ENCODE data around the gene SLC6A19.

The SLC6A19 gene

DNA sequence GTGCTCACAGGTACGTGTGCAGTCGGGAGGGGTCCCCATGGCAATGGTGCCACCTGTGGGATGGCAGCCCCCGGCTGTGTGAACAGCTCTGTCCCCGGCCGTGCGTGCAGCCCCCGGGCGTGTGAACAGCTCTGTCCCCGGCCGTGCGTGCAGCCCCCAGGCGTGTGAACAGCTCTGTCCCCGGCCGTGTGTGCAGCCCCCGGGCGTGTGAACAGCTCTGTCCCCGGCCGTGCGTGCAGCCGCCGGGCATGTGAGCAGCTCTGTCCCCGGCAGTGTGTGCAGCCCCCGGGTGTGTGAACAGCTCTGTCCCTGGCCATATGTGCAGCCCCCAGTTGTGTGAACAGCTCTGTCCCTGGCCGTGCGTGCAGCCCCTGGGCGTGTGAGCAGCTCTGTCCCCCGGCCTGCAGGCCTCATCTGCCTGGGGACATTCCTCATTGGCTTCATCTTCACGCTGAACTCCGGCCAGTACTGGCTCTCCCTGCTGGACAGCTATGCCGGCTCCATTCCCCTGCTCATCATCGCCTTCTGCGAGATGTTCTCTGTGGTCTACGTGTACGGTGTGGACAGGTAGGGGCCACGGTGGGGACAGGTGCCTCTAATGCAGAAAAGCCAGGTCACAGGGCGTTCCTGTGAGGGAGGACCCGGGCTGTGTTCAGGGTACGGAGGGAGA is 17.8 kb downstream of the SLC6A19 start:
- Histone ChIP-seq H2AFZ (ENCODE audit: low read depth, low read length) (no peak overlapping the region), H3K9ac (ENCODE audit: low read length) (no peak overlapping the region), H3K27me3 (ENCODE audit: low read depth, low read length) (no peaks in the 10 kb centered on the region), H3K4me3 (ENCODE audit: low read length) (no peak overlapping the region), H4K20me1 (ENCODE audit: insufficient read depth, low read length) (no peaks in the 10 kb centered on the region), H3K9me3 (ENCODE audit: insufficient read depth, low read length) (no peaks in the 10 kb centered on the region), H3K4me2 (ENCODE audit: low read length) (no peak overlapping the region), H3K27ac (ENCODE audit: low read length) (no peak overlapping the region), H3K36me3 (replicated peaks; ENCODE audit: low read depth, low read length) (no peaks in the 10 kb centered on the region), H3K4me1 (ENCODE audit: low read length) (no peaks in the 10 kb centered on the region), H3K79me2 (ENCODE audit: low read length) (no peaks in the 10 kb centered on the region)
- TF ChIP-seq EZH2phosphoT487 (IDR thresholded peaks at IDR 0.05; ENCODE audit: low read depth) (no peak), CTCF (IDR thresholded peaks at IDR 0.05; ENCODE audit: low read depth, low read length) (no peak)

DNA sequence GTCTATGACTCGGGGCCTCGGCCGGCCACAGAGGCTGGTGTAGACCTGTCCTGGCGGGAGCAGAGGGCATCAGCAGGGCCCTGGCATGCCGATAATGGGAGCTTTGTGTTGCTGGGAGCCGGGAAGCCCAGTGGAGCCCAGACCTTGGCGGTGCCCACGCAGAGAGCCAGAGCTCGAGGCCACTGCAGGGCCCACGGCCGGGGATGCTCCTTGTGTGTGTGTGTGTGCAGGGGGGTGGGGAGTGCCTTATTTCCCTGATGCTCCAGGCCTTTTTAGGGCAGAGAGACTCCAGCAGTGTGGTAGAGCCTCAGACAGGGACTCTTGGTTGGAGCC is 18.3 kb downstream of the SLC6A19 start:
- H3K9me3 ChIP-seq (ENCODE audit: insufficient read depth, low read length) = no peaks in the 10 kb centered on the region
- H3K4me1 ChIP-seq (ENCODE audit: low read length) = no peaks in the 10 kb centered on the region
- no peaks in the 10 kb centered on the region for H3K36me3 ChIP-seq (replicated peaks; ENCODE audit: low read depth, low read length)
- H3K79me2 ChIP-seq (ENCODE audit: low read length) = no peaks in the 10 kb centered on the region
- no peaks in the 10 kb centered on the region for H4K20me1 ChIP-seq (ENCODE audit: insufficient read depth, low read length)
- no peaks in the 10 kb centered on the region for H3K27me3 ChIP-seq (ENCODE audit: low read depth, low read length)
- H3K9ac ChIP-seq (ENCODE audit: low read length) = no peak overlapping the region
- H3K27ac ChIP-seq (ENCODE audit: low read length) = no peak overlapping the region
- TF ChIP-seq CTCF (IDR thresholded peaks at IDR 0.05; ENCODE audit: low read depth, low read length) = no peak
- TF ChIP-seq EZH2phosphoT487 (IDR thresholded peaks at IDR 0.05; ENCODE audit: low read depth) = no peak
- H3K4me3 ChIP-seq (ENCODE audit: low read length) = no peak overlapping the region
- H2AFZ ChIP-seq (ENCODE audit: low read depth, low read length) = no peak overlapping the region
- H3K4me2 ChIP-seq (ENCODE audit: low read length) = no peak overlapping the region

DNA sequence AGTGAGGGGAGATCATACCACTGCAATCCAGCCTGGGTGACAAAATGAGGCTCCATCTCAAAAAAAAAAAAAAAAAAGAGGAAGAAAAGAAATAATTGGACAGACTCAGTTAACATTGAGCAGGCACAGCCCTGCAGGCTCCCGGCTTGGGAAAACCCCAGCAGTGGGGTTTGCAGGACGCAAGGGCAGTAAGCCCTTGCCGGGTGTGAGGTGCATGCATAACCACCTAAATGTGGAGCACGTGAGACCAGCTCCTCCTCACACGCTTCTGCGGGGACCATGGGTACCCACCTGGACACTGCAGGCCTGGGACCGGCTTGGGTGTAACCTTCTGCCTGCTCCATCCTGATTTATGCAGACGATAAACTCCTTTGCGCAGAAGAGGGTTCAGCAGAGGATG is 19.0 kb downstream of the SLC6A19 start:
- Histone ChIP-seq H3K79me2 (ENCODE audit: low read length) (no peaks in the 10 kb centered on the region), H3K9me3 (ENCODE audit: insufficient read depth, low read length) (no peaks in the 10 kb centered on the region), H3K4me3 (ENCODE audit: low read length) (no peak overlapping the region), H3K4me2 (ENCODE audit: low read length) (no peak overlapping the region), H3K27me3 (ENCODE audit: low read depth, low read length) (no peaks in the 10 kb centered on the region), H3K36me3 (replicated peaks; ENCODE audit: low read depth, low read length) (no peaks in the 10 kb centered on the region), H3K27ac (ENCODE audit: low read length) (no peak overlapping the region), H4K20me1 (ENCODE audit: insufficient read depth, low read length) (no peaks in the 10 kb centered on the region), H3K4me1 (ENCODE audit: low read length) (no peaks in the 10 kb centered on the region), H3K9ac (ENCODE audit: low read length) (no peak overlapping the region), H2AFZ (ENCODE audit: low read depth, low read length) (no peak overlapping the region)
- no peak for TF ChIP-seq EZH2phosphoT487 (IDR thresholded peaks at IDR 0.05; ENCODE audit: low read depth)
- no peak for TF ChIP-seq CTCF (IDR thresholded peaks at IDR 0.05; ENCODE audit: low read depth, low read length)

- Histone ChIP-seq H3K9ac (ENCODE audit: low read length) (no peak overlapping the region), H3K4me3 (ENCODE audit: low read length) (no peak overlapping the region), H3K4me2 (ENCODE audit: low read length) (no peak overlapping the region), H3K27ac (ENCODE audit: low read length) (no peak overlapping the region), H3K36me3 (replicated peaks; ENCODE audit: low read depth, low read length) (no peaks in the 10 kb centered on the region), H2AFZ (ENCODE audit: low read depth, low read length) (no peak overlapping the region), H3K4me1 (ENCODE audit: low read length) (no peaks in the 10 kb centered on the region), H3K27me3 (ENCODE audit: low read depth, low read length) (no peaks in the 10 kb centered on the region), H3K9me3 (ENCODE audit: insufficient read depth, low read length) (no peaks in the 10 kb centered on the region), H4K20me1 (ENCODE audit: insufficient read depth, low read length) (no peaks in the 10 kb centered on the region), H3K79me2 (ENCODE audit: low read length) (no peaks in the 10 kb centered on the region)
- TF ChIP-seq CTCF (IDR thresholded peaks at IDR 0.05; ENCODE audit: low read depth, low read length) = no peak
- TF ChIP-seq EZH2phosphoT487 (IDR thresholded peaks at IDR 0.05; ENCODE audit: low read depth) = no peak
Observed at GRCh38 chr5:1220831-1221230, 19.4 kb downstream of the SLC6A19 start.

Measured in OCI-LY3 (cell line).